ENCODE data around the gene CAMKK1. TPM values are rescaled to one million over a fixed set of nuclear protein-coding genes. Genes with fewer than 3 reads are reported as not detected.
"Not testable (repeated sequence)": the region's sequence is repeated elsewhere in the genome, so short reads cannot be mapped to it uniquely, and the experiment has no call there.

CAMKK1 gene
- total RNA-seq, 1 donor from 2014 or later = 8.9 TPM

- peak; percentile 91 for DNase-seq
Measured at GRCh38 chr17:3845621-3846436, 47.0 kb downstream of the CAMKK1 start, which contains the start of gene NCBP3. Gene NCBP3 (minus strand): TSS chr17:3846246. CDS start chr17:3846223, 23 bp downstream.

- DNase-seq = no peak
Measured at GRCh38 chr17:3845291-3845620, 47.6 kb downstream of the CAMKK1 start.

GRCh38 chr17:3844556-3844955 lies 48.3 kb downstream of the CAMKK1 start:
- DNase-seq = not testable (repeated sequence)

GRCh38 chr17:3843935-3844516 lies 48.8 kb downstream of the CAMKK1 start:
- no peak for DNase-seq

- no peak for DNase-seq
Measured at GRCh38 chr17:3838206-3838605, 54.6 kb downstream of the CAMKK1 start.

DNA sequence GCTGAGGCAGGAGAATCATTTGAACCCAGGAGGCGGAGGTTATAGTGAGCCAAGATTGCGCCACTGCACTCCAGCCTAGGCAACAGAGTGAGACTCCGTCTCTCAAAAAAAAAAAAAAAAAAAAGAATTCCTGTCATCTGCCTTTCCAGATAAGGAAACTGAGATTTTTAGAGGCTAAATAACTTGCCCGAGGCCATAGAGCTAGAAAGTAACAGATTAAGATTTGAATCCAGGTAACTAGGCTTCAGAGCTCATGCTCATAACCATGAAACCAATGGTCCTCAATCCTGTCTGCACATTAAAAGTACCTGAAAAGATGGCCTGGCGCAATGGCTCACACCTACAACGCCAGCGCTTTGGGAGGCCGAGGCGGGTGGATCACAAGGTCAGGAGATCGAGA lies 56.3 kb downstream of the CAMKK1 start:
- no peak for DNase-seq

DNA sequence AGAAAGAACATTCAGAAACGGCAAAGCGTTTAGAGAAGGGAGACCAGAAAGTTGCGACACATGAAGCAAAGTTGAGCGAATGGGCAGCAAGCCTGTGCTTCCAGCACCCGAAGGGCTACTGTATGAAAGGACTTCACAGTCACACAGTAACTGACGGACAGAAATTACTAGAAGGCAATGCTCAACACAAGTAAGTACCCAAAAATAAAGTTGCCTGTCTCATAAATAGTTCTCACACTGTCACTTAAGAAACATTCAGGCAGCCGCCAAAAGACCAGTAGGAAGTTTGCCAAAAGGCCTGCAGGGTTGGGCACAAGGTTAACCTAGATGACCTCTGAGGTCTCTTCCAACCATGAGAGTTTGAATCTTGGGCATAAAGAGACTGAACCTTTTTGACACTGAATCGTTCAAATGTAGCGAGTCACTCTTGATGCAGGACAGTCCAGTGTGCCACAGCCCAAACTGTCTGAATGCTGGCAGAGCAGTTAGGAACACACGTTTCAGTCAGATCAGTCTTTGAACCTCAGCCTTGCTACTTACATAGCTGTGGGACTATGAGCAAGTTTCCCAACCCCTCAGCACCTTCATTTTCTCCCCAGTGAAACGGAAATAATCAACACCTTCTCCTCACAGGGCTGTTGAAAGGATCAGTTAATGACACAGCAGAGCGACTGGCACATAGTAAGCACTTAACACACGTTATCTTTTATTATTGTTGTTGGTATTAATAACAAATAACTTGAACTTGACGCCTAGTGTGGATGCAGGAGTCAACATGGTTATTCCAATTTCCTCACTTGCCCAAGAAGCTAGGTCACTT lies 57.2 kb downstream of the CAMKK1 start:
- no peak for DNase-seq

GRCh38 chr17:3834811-3835210 lies 58.0 kb downstream of the CAMKK1 start:
- no peak for DNase-seq

DNA sequence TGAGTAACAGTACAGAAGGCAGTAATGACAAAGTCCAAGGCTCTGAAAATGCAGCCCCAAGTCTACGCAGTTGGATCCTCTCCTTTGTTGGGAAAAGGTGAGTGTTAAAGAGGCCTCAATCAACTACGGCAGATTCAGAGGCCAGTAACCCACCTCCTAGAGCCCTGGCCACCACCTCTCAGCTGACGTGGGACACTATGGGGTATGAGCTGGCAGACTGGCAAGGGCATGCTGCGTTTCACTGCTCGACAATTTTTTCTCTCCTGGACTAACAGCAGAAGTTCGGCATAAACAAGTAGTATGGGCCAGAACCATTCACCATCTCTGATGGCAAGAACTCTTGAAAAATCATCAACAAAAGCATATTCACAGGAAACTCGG lies 64.0 kb downstream of the CAMKK1 start:
- no peak for DNase-seq

- DNase-seq = no peak
Measured at GRCh38 chr17:3828151-3828851, 64.6 kb downstream of the CAMKK1 start.

GRCh38 chr17:3827124-3827773 lies 65.6 kb downstream of the CAMKK1 start:
- peak; percentile 12 for DNase-seq

DNA sequence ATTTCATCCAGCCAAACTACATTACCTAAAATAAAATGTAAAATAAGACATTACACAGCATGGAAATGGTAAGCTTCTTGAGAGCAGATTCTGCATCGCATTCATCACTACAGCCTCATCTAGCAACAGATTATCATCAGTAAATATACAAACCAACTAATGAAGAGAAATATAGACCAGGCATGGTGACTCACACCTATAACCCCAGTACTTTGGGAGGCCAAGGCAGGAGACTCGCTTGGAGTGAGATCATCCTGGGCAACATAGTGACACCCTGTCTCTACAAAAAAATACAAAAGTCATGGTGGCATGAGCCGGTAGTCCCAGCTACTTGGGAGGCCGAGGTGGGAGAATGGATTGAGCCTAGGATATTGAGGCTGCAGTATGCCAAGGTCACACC lies 66.7 kb downstream of the CAMKK1 start:
- no peak for DNase-seq

GRCh38 chr17:3821101-3821500 lies 71.8 kb downstream of the CAMKK1 start:
- no peak for DNase-seq

DNA sequence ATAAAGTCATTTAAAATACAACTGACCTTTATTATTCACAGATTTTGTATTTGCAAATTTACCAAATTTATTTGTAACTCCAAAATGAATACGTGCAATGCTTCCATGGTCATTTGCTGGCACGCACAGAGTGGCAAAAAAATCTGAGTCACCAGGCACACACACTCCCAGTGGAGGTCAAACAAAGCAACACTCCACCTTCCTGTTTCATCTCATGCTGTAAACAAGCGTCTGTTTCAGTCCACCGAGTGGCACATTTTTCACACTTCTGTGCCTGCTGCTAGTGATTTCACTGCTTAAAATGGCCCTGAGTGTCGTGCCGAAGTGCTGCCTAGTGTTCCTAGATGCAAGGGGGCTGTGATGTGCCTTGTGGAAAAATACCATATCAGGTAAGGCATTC lies 74.1 kb downstream of the CAMKK1 start:
- DNase-seq = no peak

DNA sequence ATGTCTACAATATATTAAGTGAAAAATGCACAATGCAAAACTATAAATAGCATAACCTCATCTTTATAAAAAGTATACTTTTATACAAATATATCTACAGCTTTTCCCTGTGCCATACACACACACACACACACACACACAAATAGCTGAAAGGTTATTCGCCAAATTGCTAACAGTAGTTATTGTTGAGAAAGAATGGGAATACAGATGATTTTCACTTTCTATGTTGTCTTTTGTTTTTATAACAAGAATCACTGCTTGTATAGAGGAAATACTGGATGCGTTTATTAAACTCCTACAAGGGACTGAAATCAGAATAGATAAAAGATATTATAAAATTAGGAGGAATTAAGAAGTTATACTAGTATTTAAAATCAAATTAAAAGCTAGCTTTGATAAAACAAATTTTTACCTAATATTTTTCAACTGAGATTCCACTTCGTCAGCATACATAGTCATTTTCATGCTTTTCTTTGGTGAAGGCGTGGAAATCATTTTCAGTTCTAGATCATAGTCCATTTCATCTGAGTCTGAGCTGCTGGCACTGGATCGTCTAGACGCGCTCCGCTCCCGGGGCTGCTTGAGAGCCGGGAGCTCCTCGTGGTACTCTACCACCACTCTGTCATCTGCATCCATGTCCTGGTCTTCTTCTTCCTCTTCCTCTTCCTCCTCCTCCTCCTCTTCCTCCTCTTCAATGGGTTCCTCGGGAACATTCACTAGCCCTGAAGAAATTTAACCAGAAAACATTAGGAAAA lies 74.8 kb downstream of the CAMKK1 start:
- no peak for DNase-seq

DNA sequence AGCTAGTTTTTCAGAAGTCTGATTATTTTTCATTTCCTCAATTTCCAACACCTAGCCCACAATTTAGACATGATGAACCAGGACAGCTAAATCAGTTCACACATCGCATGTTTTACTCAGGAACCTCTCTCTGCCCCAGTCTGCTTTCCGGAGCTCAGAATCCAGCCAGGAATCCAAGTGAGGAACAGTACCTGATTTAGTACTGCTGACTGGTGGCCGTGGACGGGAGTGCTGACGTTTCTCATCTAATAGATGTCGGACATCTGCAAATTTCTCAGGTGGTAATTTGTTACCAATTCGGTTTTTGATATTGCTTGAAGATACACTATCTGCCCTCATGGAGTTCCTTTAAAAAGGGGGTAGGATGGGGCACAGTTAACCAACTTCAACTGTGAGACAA lies 76.9 kb downstream of the CAMKK1 start:
- no peak for DNase-seq

DNA sequence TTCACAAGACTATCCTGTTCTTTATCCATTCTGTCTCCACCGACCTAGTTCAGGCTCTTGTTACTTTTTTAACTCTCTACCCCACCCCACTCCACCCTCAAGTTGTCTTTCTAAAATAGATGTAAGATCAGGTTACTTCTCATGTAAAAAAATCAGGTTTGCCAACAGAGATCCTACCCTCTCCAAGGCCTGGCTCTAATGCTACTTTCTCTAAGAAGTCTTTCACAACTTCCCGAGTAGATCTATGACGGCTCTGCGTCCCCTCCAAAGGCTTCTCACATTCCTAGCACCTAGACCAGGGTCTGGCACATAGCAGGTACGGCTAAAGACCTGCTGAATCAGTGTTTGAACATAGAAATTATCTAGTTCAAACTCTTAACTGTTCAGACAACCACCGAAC lies 77.7 kb downstream of the CAMKK1 start:
- no peak for DNase-seq

DNA sequence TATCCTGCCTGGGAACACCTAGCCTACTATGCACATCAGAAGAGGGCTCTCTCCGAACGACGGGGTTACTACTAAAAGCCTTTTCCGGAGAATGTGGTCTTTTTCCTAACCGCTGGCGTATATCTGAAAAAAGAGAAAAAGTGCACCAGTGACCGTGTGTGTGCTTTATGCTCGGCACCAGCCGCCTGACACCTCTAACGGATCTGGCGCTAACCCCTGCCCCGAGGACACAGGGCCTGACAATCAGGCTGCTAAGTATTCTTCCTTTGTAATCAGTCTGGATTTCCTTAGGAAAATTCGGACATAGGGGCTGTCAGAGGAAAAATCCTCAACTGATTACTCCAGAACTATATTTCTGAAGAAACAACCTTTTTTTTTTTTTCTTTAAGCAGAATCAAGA lies 78.5 kb downstream of the CAMKK1 start:
- no peak for DNase-seq

DNA sequence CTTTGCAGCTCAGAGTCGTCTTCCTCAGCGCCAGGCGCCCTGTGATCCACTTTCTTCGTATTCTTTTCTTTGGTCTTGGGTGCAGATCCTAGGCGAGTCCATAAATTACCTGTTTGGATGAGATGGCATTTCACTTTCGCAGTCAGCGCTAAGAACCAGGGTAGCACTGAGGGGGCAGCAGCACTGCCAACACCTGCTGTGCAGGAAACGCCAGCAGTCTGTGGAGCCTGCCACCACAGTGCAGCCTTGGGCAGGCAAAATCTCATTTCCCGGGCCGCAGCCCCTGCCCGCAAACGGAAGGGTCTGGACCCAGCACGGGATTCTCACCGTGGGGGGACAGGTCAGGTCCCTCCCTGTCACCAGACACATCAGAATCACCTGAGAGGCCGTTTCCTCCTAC lies 79.7 kb downstream of the CAMKK1 start:
- DNase-seq = no peak

DNA sequence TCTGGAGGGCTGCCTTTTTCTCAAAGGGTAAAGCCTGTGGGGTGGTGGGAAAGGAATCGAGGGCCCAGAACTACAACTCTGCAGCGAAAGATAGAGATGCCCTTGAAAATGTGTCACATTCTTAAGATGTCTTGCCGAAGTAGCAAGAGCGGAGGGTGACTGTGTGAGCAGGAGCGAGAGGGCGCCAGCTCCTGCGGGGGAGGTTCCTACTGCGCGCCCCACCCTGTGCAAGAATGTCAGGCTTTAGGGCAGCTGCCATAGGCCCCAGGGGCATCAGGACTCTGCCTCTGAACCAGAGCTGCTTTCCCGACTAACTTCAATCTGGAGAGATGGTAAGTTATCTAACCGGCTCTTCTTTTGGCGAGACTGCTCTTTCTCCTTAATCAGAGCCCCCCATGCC lies 80.1 kb downstream of the CAMKK1 start:
- no peak for DNase-seq

GRCh38 chr17:3812284-3812683 lies 80.6 kb downstream of the CAMKK1 start:
- DNase-seq = no peak
